Small intestine (tissue), 7 donors: ENCODE data around the gene IP6K2. TPM values are rescaled to one million over a fixed set of nuclear protein-coding genes. Genes with fewer than 3 reads are reported as not detected.

Experiments
- DNase-seq, 2 donors: peaks; one replicate each; pipeline versions ENCODE4 v3.0.0 to v3.0.0-alpha.2; 2013
- FAIRE-seq: peaks from 2 replicates; lab custom pipeline; 2012; peaks lifted over from hg19 to GRCh38; lab: Jason Lieb, UNC
- H3K27ac ChIP-seq, 3 donors: one replicate each; pipeline ENCODE4 v1.5.1; 2013; ENCODE audit warnings: low read length in 2 of 3, mild to moderate bottlenecking in 2 of 3, control low read depth in 1 of 3, inconsistent platforms in 1 of 3, low read depth in 1 of 3, moderate library complexity in 1 of 3
- H3K27me3 ChIP-seq, 3 donors: one replicate each; pipeline ENCODE4 v1.6.1; 2013; ENCODE audit warnings: low read length in 3 of 3, inconsistent platforms in 1 of 3; ENCODE audit not compliant: control insufficient read depth in 3 of 3, insufficient read depth in 3 of 3
- H3K36me3 ChIP-seq, 3 donors: one replicate each; pipeline ENCODE4 v1.6.1; 2013; ENCODE audit warnings: low read length in 3 of 3, inconsistent platforms in 1 of 3, low read depth in 1 of 3, mild to moderate bottlenecking in 1 of 3, moderate library complexity in 1 of 3; ENCODE audit not compliant: control insufficient read depth in 3 of 3, insufficient read depth in 2 of 3
- H3K4me1 ChIP-seq, 3 donors: one replicate each; pipeline ENCODE4 v1.6.1; 2013; ENCODE audit warnings: low read length in 2 of 3, inconsistent platforms in 1 of 3, low read depth in 1 of 3, mild to moderate bottlenecking in 1 of 3, moderate library complexity in 1 of 3; ENCODE audit not compliant: control insufficient read depth in 3 of 3, insufficient read depth in 2 of 3
- H3K4me3 ChIP-seq, 3 donors: one replicate each; pipeline ENCODE4 v1.5.1; 2013; ENCODE audit warnings: low read length in 3 of 3, control low read depth in 1 of 3, inconsistent platforms in 1 of 3, low read depth in 1 of 3, mild to moderate bottlenecking in 1 of 3, moderate library complexity in 1 of 3
- H3K9me3 ChIP-seq, 2 donors: one replicate each; pipeline ENCODE4 v1.6.1; 2013; ENCODE audit warnings: low read depth in 1 of 2, low read length in 1 of 2; ENCODE audit not compliant: control insufficient read depth in 2 of 2, insufficient read depth in 1 of 2
- WGBS, 3 donors: extraction: QIAGEN DNeasy Blood & Tissue Kit; methylation state at CpG; one replicate each; pipeline ENCODE4 v1.1.7; 2013; 5-methylcytosine and 5-hydroxymethylcytosine counted together
- polyA plus RNA-seq, 4 donors: library from polyadenylated mRNA; stranded (reverse) in 3 of 4; unstranded in 1 of 4; fragments of 200-250 nt in 3 of 4; fragments of 120-200 nt in 1 of 4; gene quantifications; one replicate each; pipeline versions ENCODE4 v1.2.1 to v1.2.3, GENCODE V29; 2013
- donor health status: healthy with polysubstance abuse.
- donor health status: control.
- donor health status: control.
- donor health status: Bipolar disorder and iron deficiency.
- donor health status: healthy.

Gene IP6K2
- polyA plus RNA-seq, 4 donors = 79.5 to 167 (median 108) TPM

GRCh38 chr3:48647714-48648113, 69.3 kb downstream of the IP6K2 start:
- WGBS, 3 donors = 74 to 84% (median 80%) methylated on average over 9 of the region's 9 CpGs
- FAIRE-seq = no peak

GRCh38 chr3:48644898-48645760, 71.9 kb downstream of the IP6K2 start:
- Histone ChIP-seq H3K9me3 (no peaks in the 10 kb centered on the region), H3K27me3 (no peaks in the 10 kb centered on the region), H3K27ac (no peak overlapping the region), H3K4me1 (peaks cover 0 to 8% (median 0%) of the 10 kb centered on the region in 3 donors), H3K36me3 (peaks cover 0 to 25% (median 0%) of the 10 kb centered on the region in 3 donors), H3K4me3 (no peak overlapping the region)
- DNase-seq (no peak), FAIRE-seq (no peak)
- WGBS, 3 donors = 86 to 89% (median 87%) methylated on average over 20 to 22 of the region's 22 CpGs

More at GRCh38 chr3:48647714-48648113, 69.3 kb downstream of the IP6K2 start:
- H3K4me3 ChIP-seq = no peak overlapping the region
- H3K27me3 ChIP-seq = no peaks in the 10 kb centered on the region
- no peak overlapping the region for H3K27ac ChIP-seq
- no peaks in the 10 kb centered on the region for H3K9me3 ChIP-seq
- peaks cover 0 to 8% (median 0%) of the 10 kb centered on the region in 3 donors for H3K4me1 ChIP-seq
- no peak for DNase-seq
- peaks cover 0 to 24% (median 0%) of the 10 kb centered on the region in 3 donors for H3K36me3 ChIP-seq

GRCh38 chr3:48642605-48643004, 74.4 kb downstream of the IP6K2 start:
- H3K27ac ChIP-seq = no peak overlapping the region
- no peak for FAIRE-seq
- WGBS, 3 donors = 87 to 93% (median 92%) methylated on average over 11 to 12 of the region's 12 CpGs

GRCh38 chr3:48641396-48641795, 75.6 kb downstream of the IP6K2 start:
- Histone ChIP-seq H3K9me3 (no peaks in the 10 kb centered on the region), H3K4me3 (no peak overlapping the region), H3K27me3 (no peaks in the 10 kb centered on the region), H3K4me1 (peaks cover 0 to 4% (median under 1%) of the 10 kb centered on the region in 3 donors), H3K27ac (no peak overlapping the region), H3K36me3 (peaks cover 0 to 19% (median 0%) of the 10 kb centered on the region in 3 donors)
- WGBS, 3 donors = 91 to 97% (median 94%) methylated on average over 3 of the region's 3 CpGs
- DNase-seq = no peak
- no peak for FAIRE-seq

More at GRCh38 chr3:48642605-48643004, 74.4 kb downstream of the IP6K2 start:
- no peak overlapping the region for H3K4me3 ChIP-seq
- no peak for DNase-seq
- H3K9me3 ChIP-seq = no peaks in the 10 kb centered on the region
- no peaks in the 10 kb centered on the region for H3K4me1 ChIP-seq
- peaks cover 0 to 24% (median 0%) of the 10 kb centered on the region in 3 donors for H3K36me3 ChIP-seq
- H3K27me3 ChIP-seq = no peaks in the 10 kb centered on the region

- 86 to 91% (median 88%) methylated on average over 33 to 38 of the region's 38 CpGs for WGBS, 3 donors
- Histone ChIP-seq H3K36me3 (peaks cover 0 to 15% (median 0%) of the 10 kb centered on the region in 3 donors), H3K4me3 (no peak overlapping the region), H3K27me3 (no peaks in the 10 kb centered on the region), H3K4me1 (peaks cover 0 to 10% (median 3%) of the 10 kb centered on the region in 3 donors), H3K9me3 (no peaks in the 10 kb centered on the region), H3K27ac (no peak overlapping the region)
- no peak for FAIRE-seq
- DNase-seq = no peak
Observed at GRCh38 chr3:48639944-48640606, 76.9 kb downstream of the IP6K2 start.

Other genes with a start within 250 kb of the IP6K2 start
- gene SHISA5, start 213.0 kb downstream of the IP6K2 start, polyA plus RNA-seq = 100 to 1,000 TPM in 2 of 4 donors, 10 to 100 TPM in 2; 68.2 to 220 (median 106) TPM
- 10 to 100 TPM; 11.3 to 44.5 (median 19.1) TPM for gene PFKFB4, start 160.4 kb downstream of the IP6K2 start, polyA plus RNA-seq
- under 1 TPM in 2 of 4 donors, not detected in 2; 0.13 to 0.65 TPM for gene UCN2, start 153.4 kb downstream of the IP6K2 start, polyA plus RNA-seq
- 100 to 1,000 TPM in 1 of 4 donors, 10 to 100 TPM in 2, 1 to 10 TPM in 1; 8.0 to 120 (median 19.3) TPM for gene COL7A1, start 121.9 kb downstream of the IP6K2 start, polyA plus RNA-seq
- 100 to 1,000 TPM; 291 to 692 (median 452) TPM for gene UQCRC1, start 107.6 kb downstream of the IP6K2 start, polyA plus RNA-seq
- gene TMEM89, start 95.5 kb downstream of the IP6K2 start, polyA plus RNA-seq = under 1 TPM in 2 of 4 donors, not detected in 2; 0.21 to 0.24 TPM
- 10 to 100 TPM; 14.3 to 74.0 (median 30.4) TPM for gene SLC26A6, start 81.8 kb downstream of the IP6K2 start, polyA plus RNA-seq
- gene CELSR3, start 54.3 kb downstream of the IP6K2 start, polyA plus RNA-seq = 1 to 10 TPM in 2 of 4 donors, under 1 TPM in 2; 0.27 to 2.8 (median 1.1) TPM
- gene NCKIPSD, start 31.3 kb downstream of the IP6K2 start, polyA plus RNA-seq = 10 to 100 TPM in 3 of 4 donors, 1 to 10 TPM in 1; 8.9 to 16.7 (median 14.5) TPM
- 10 to 100 TPM in 3 of 4 donors, 1 to 10 TPM in 1; 8.9 to 24.1 (median 15.5) TPM for gene PRKAR2A, start 130.7 kb upstream of the IP6K2 start, polyA plus RNA-seq
- 100 to 1,000 TPM in 1 of 4 donors, 10 to 100 TPM in 3; 38.3 to 150 (median 76.4) TPM for gene SLC25A20, start 181.7 kb upstream of the IP6K2 start, polyA plus RNA-seq
- 10 to 100 TPM; 42.7 to 70.1 (median 47.2) TPM for gene ARIH2, start 201.6 kb upstream of the IP6K2 start, polyA plus RNA-seq